Hippocampal formation (tissue), 2 donors: Measurements from ENCODE around the gene FYTTD1.

Experiments used
- DNase-seq, 2 donors: peaks; one replicate each; lab custom pipeline; 2025; lab: John Stamatoyannopoulos, UW

FYTTD1 gene

GRCh38 chr3:197791892-197792647, 42.4 kb downstream of the FYTTD1 start:
- no peak for DNase-seq

GRCh38 chr3:197793247-197793646, 43.6 kb downstream of the FYTTD1 start:
- no peak for DNase-seq

GRCh38 chr3:197794115-197794514, 44.4 kb downstream of the FYTTD1 start:
- DNase-seq, result no peak

GRCh38 chr3:197795200-197795599, 45.5 kb downstream of the FYTTD1 start:
- no peak for DNase-seq

GRCh38 chr3:197796087-197796486, 46.4 kb downstream of the FYTTD1 start:
- no peak for DNase-seq

GRCh38 chr3:197798863-197799262, 49.2 kb downstream of the FYTTD1 start:
- no peak for DNase-seq

GRCh38 chr3:197800379-197800778, 50.7 kb downstream of the FYTTD1 start:
- DNase-seq, result no peak

GRCh38 chr3:197801891-197802778, 52.5 kb downstream of the FYTTD1 start:
- no peak for DNase-seq

GRCh38 chr3:197802779-197803459, 53.2 kb downstream of the FYTTD1 start:
- DNase-seq, result no peak

GRCh38 chr3:197804511-197804910, 54.8 kb downstream of the FYTTD1 start:
- no peak for DNase-seq

GRCh38 chr3:197807969-197808587, 58.4 kb downstream of the FYTTD1 start:
- no peak for DNase-seq

GRCh38 chr3:197809356-197810020, 59.8 kb downstream of the FYTTD1 start:
- peak in 1 of 2 donors; percentile 32 for DNase-seq

- DNase-seq, result no peak
These were observed 61.2 kb downstream of the FYTTD1 start for GRCh38 chr3:197810901-197811300.

GRCh38 chr3:197811343-197811742, 61.7 kb downstream of the FYTTD1 start:
- DNase-seq, result peak in 1 of 2 donors; percentile 7

GRCh38 chr3:197814372-197814771, 64.7 kb downstream of the FYTTD1 start:
- DNase-seq, result no peak

GRCh38 chr3:197820550-197821335, 71.1 kb downstream of the FYTTD1 start:
- DNase-seq, result no peak

- DNase-seq, result no peak
These were observed 79.8 kb downstream of the FYTTD1 start for GRCh38 chr3:197829397-197830045.

GRCh38 chr3:197830308-197830966, 80.8 kb downstream of the FYTTD1 start:
- no peak for DNase-seq

GRCh38 chr3:197830967-197831313, 81.3 kb downstream of the FYTTD1 start:
- no peak for DNase-seq
